CD8-positive, alpha-beta memory T cell (primary cell): ENCODE data around the gene ZNF180. TPM values are rescaled to one million over a fixed set of nuclear protein-coding genes. Genes with fewer than 3 reads are reported as not detected.
"Not testable (repeated sequence)": the region's sequence is repeated elsewhere in the genome, so short reads cannot be mapped to it uniquely, and the experiment has no call there.

Source experiments
- CTCF ChIA-PET: fragments of 350-600 bp; sonication (Branson Sonifier 250); formaldehyde crosslinking; loops from one replicate; lab custom pipeline; 2021; ENCODE audit warnings: antibody characterized with exemption; lab: Charles Lee
- POLR2A ChIA-PET: fragments of 350-600 bp; sonication (Branson Sonifier 250); formaldehyde crosslinking; loops from one replicate; lab custom pipeline; 2021; ENCODE audit warnings: antibody characterized with exemption; lab: Charles Lee
- DNase-seq, 5 donors: peaks; one replicate each; pipeline versions ENCODE4 v3.0.0 to v3.0.0-alpha.2; 2020 to 2022; ENCODE audit warnings: mixed read lengths in 1 of 5
- H3K27ac ChIP-seq: one replicate; pipeline ENCODE4 v1.7.0; 2013; ENCODE audit warnings: low read depth, mild to moderate bottlenecking, low read length, moderate library complexity
- H3K27me3 ChIP-seq: 2 replicates; pipeline ENCODE4 v1.7.0; 2013; ENCODE audit warnings: low read length, mild to moderate bottlenecking; ENCODE audit not compliant: insufficient read depth, poor library complexity, severe bottlenecking
- H3K36me3 ChIP-seq: 2 replicates; pipeline ENCODE4 v1.7.0; 2013; ENCODE audit warnings: mild to moderate bottlenecking, low read length, moderate library complexity; ENCODE audit not compliant: insufficient read depth
- H3K4me1 ChIP-seq: 2 replicates; pipeline ENCODE4 v1.7.0; 2013; ENCODE audit warnings: mild to moderate bottlenecking, low read length, moderate library complexity; ENCODE audit not compliant: insufficient read depth
- H3K4me3 ChIP-seq: 2 replicates; pipeline ENCODE4 v1.7.0; 2013; ENCODE audit warnings: mild to moderate bottlenecking, low read length
- H3K9me3 ChIP-seq: 2 replicates; pipeline ENCODE4 v1.7.0; 2013; ENCODE audit warnings: mild to moderate bottlenecking, low read length
- H3K27ac Mint-ChIP-seq, 8 donors: one replicate each; pipeline ENCODE4 v1.8.0; 2020 to 2021; ENCODE audit warnings: mixed read lengths in 8 of 8, mild to moderate bottlenecking in 6 of 8, inconsistent platforms in 3 of 8, moderate library complexity in 3 of 8
- H3K27me3 Mint-ChIP-seq, 2 donors: one replicate each; pipeline ENCODE4 v1.8.0; 2020 to 2021; ENCODE audit warnings: mixed read lengths in 2 of 2, mild to moderate bottlenecking in 1 of 2, moderate library complexity in 1 of 2
- H3K36me3 Mint-ChIP-seq, 3 donors: one replicate each; pipeline ENCODE4 v1.8.0; 2020 to 2021; ENCODE audit warnings: mixed read lengths in 3 of 3, inconsistent platforms in 1 of 3, mild to moderate bottlenecking in 1 of 3
- H3K4me1 Mint-ChIP-seq, 3 donors: one replicate each; pipeline ENCODE4 v1.8.0; 2020 to 2021; ENCODE audit warnings: mixed read lengths in 3 of 3, inconsistent platforms in 1 of 3, mild to moderate bottlenecking in 1 of 3
- H3K4me3 Mint-ChIP-seq, 7 donors: one replicate each; pipeline ENCODE4 v1.8.0; 2020 to 2021; ENCODE audit warnings: mixed read lengths in 7 of 7, mild to moderate bottlenecking in 6 of 7, moderate library complexity in 4 of 7, inconsistent platforms in 2 of 7
- H3K9me3 Mint-ChIP-seq, 5 donors: one replicate each; pipeline ENCODE4 v1.8.0; 2020 to 2022; ENCODE audit warnings: mixed read lengths in 5 of 5, mild to moderate bottlenecking in 3 of 5, moderate library complexity in 2 of 5, inconsistent platforms in 1 of 5
- polyA plus RNA-seq: library from polyadenylated mRNA; unstranded; fragments of 300-500 nt; fragmentation: Illumina TruSeq; gene quantifications from one replicate; pipeline ENCODE4 v1.2.3, GENCODE V29; 2021
- total RNA-seq, 2 experiments: library from RNA; stranded (reverse); gene quantifications; one replicate each; pipeline ENCODE4 v1.2.3, GENCODE V29; 2021

The ZNF180 gene
- total and polyA plus RNA-seq, 3 experiments from 2014 or later = 8.4 to 9.1 (median 8.6) TPM

DNA sequence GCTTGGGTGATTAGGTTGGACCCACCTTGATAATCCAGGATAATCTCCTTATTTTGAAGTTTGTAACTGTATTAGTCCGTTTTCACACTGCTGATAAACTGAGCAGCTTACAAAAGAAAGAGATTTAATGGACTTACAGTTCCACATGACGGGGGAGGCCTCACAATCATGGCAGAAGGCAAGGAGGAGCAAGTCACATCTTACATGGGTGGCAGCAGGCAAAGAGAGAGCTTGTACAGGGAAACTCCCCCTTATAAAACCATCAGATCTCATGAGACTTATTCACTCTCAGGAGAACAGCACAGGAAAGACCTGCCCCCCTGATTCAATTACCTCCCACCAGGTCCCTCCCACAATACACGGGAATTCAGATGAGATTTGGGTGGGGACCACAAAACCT is 35.0 kb upstream of the ZNF180 start:
- CTCF ChIA-PET, H3K4me1 ChIP-seq, H3K36me3 ChIP-seq, H3K27me3 ChIP-seq, H3K4me3 ChIP-seq, H3K27ac Mint-ChIP-seq, POLR2A ChIA-PET, H3K9me3 ChIP-seq, H3K4me3 Mint-ChIP-seq, DNase-seq, H3K4me1 Mint-ChIP-seq, H3K27ac ChIP-seq: not testable (repeated sequence)
- Mint-ChIP-seq H3K36me3 (peaks cover 0 to 14% (median 0%) of the 10 kb centered on the region in 3 donors), H3K9me3 (peaks cover 10 to 50% (median 35%) of the 10 kb centered on the region in 5 donors), H3K27me3 (peaks cover 12 to 23% of the 10 kb centered on the region in 2 donors)

DNA sequence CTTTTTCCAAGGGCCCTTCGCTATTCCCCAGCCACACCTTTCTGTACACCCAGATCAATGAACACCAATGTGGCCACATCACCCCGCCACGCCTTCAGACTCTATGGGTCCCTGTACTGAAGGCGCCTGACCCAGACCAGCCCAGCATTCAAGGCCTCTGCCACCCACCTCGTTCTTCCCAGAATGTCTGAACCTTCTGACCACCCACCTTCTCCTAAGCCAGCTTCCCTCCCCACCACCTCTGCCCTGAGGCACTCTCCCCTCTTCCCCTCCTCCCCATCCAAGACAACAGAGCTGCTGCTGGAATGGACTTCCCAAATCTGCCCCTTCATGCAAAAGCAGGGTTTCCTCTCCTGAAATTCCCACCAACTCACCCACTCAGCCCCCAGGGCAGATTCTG is 32.5 kb upstream of the ZNF180 start:
- H3K4me1 ChIP-seq = no peaks in the 10 kb centered on the region
- H3K27me3 Mint-ChIP-seq = peaks cover 12 to 18% of the 10 kb centered on the region in 2 donors
- H3K27ac ChIP-seq = no peak overlapping the region
- H3K4me3 ChIP-seq = no peak overlapping the region
- DNase-seq = no peak
- CTCF ChIA-PET = no interaction called here
- POLR2A ChIA-PET = no interaction called here
- H3K9me3 ChIP-seq = no peaks in the 10 kb centered on the region
- no peak overlapping the region for H3K4me3 Mint-ChIP-seq
- no peak overlapping the region for H3K27ac Mint-ChIP-seq
- H3K27me3 ChIP-seq = no peaks in the 10 kb centered on the region
- peaks cover 18 to 65% (median 38%) of the 10 kb centered on the region in 5 donors for H3K9me3 Mint-ChIP-seq
- H3K36me3 Mint-ChIP-seq = peaks cover 0 to 18% (median 0%) of the 10 kb centered on the region in 3 donors
- H3K4me1 Mint-ChIP-seq = no peaks in the 10 kb centered on the region
- no peaks in the 10 kb centered on the region for H3K36me3 ChIP-seq

DNA sequence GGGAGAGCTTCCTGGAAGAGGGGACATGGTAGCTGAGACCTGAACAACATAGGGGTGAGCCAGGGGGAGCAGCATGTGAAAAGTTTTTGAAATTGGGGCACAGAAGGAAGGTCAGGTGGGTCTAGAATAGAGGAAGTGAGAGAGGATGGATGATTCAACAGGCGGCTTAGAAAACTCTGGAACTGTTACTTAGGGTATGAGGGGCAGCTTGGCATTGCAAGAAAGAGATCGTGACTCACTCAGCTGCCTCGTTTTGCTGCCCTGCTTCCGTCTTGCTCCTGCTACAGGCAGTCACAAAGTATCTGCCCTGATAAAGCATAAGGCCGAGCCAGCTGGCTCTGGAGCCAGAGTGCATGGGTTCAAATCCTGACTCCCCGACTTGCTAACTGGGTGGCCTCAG is 30.5 kb upstream of the ZNF180 start:
- Histone ChIP-seq H3K9me3 (no peaks in the 10 kb centered on the region), H3K4me3 (no peak overlapping the region), H3K4me1 (no peaks in the 10 kb centered on the region), H3K27me3 (no peaks in the 10 kb centered on the region), H3K36me3 (no peaks in the 10 kb centered on the region), H3K27ac (no peak overlapping the region)
- ChIA-PET POLR2A (no interaction called here), CTCF (no interaction called here)
- Mint-ChIP-seq H3K36me3 (peaks cover 0 to 12% (median 0%) of the 10 kb centered on the region in 3 donors), H3K27me3 (peaks cover 15 to 18% of the 10 kb centered on the region in 2 donors), H3K4me3 (no peak overlapping the region), H3K27ac (no peak overlapping the region), H3K4me1 (no peaks in the 10 kb centered on the region), H3K9me3 (peaks cover 19 to 63% (median 34%) of the 10 kb centered on the region in 5 donors)
- DNase-seq = no peak

DNA sequence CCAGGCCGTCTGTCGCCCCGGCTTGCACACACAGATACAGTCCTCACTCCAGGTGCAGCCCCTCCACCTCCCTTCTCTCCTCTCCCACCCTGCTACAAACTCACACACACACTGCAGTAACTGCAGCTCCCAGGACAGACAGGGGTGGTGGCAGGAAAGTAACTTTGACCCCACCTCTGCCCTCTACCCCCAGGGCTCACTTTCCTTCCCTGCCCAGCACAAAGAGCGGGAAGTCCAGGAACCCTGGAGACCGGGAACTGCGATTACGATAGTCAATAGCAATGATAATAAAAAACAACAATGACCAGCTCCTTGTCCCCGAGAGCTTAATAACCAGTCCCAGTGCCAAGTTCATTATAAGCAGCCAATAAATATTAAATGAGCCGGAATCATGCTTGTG is 29.2 kb upstream of the ZNF180 start, which contains the start of gene CEACAM20:
Gene CEACAM20, minus strand, starts transcription at position 140 of the 400 bp plus-strand sequence. CDS start 166 bp downstream, outside the sequence.
- Histone ChIP-seq H3K36me3 (no peaks in the 10 kb centered on the region), H3K9me3 (no peaks in the 10 kb centered on the region), H3K4me3 (no peak within 1 kb of the TSS), H3K27ac (no peak within 1 kb of the TSS), H3K27me3 (no peaks in the 10 kb centered on the region), H3K4me1 (no peaks in the 10 kb centered on the region)
- H3K9me3 Mint-ChIP-seq = peaks cover 19 to 57% (median 29%) of the 10 kb centered on the region in 5 donors
- no peak within 1 kb of the TSS for H3K4me3 Mint-ChIP-seq
- CTCF ChIA-PET = no interaction called here
- POLR2A ChIA-PET = no interaction called here
- H3K36me3 Mint-ChIP-seq = peaks cover 0 to 9% (median 0%) of the 10 kb centered on the region in 3 donors
- no peaks in the 10 kb centered on the region for H3K4me1 Mint-ChIP-seq
- H3K27me3 Mint-ChIP-seq = peaks cover 14 to 17% of the 10 kb centered on the region in 2 donors
- no peak for DNase-seq
- H3K27ac Mint-ChIP-seq = no peak within 1 kb of the TSS

DNA sequence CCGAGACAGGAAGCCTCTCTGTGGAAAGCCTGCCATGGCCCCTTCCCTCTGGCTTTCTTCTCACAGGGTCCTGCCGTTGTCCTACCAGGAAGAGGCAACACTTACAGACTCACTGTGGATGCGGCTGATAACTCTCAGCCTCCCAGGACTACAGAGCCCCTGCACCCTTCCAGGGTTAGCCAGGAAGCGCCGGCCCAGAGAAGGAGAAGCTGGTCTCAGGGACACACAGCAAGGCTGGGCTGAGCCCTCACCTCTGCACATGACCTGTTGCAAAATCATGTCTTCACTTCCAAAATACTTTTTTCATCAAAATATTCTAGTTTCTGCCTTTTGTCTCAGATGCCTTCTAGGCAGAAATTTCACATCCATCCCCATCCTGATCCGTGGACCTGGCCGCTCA is 27.2 kb upstream of the ZNF180 start:
- H3K4me3 ChIP-seq = no peak overlapping the region
- CTCF ChIA-PET = no interaction called here
- no peaks in the 10 kb centered on the region for H3K4me1 ChIP-seq

DNA sequence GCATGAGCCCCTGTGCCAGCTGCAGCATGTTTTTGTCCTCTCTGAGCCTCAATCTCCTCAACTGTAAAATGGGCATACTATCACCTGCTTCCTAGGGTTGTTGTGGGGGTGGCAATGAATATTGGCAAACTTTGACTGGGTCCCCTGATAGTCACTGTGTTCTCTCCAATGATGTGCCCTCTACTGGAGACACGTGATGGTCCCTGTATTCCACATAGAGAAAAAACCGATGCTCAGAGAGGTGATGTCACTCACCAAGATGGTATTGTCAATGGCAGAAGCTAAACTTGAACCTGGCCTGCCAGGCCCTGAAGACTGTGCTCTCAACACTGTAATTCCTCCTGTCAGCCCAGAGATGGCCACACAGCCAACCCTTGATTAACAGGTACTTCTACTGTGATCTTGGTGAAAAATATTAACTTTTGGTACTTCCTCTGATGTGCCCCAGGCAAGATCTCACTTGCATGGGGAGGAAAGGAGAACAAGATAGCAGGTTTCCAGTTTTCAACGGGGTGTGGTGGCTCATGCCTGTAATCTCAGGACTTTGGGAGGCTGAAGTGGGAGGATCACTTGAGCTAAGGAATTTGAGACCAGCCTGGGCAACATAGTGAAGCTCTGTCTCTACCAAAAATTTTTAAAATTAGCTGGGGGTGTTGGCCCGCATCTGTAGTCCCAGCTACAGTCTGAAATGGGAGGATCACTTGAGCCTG is 25.6 kb upstream of the ZNF180 start:
- Histone ChIP-seq H3K4me1 (no peaks in the 10 kb centered on the region), H3K4me3 (no peak overlapping the region), H3K27me3 (no peaks in the 10 kb centered on the region), H3K27ac (no peak overlapping the region), H3K36me3 (no peaks in the 10 kb centered on the region), H3K9me3 (no peaks in the 10 kb centered on the region)
- Mint-ChIP-seq H3K4me3 (no peak overlapping the region), H3K36me3 (peaks cover 0 to 4% (median 0%) of the 10 kb centered on the region in 3 donors), H3K4me1 (no peaks in the 10 kb centered on the region), H3K27me3 (peaks cover 10 to 12% of the 10 kb centered on the region in 2 donors), H3K27ac (no peak overlapping the region), H3K9me3 (peaks cover 9 to 48% (median 34%) of the 10 kb centered on the region in 5 donors)
- DNase-seq = no peak
- CTCF ChIA-PET = no interaction called here
- POLR2A ChIA-PET = no interaction called here

More for the DNA sequence above, 27.2 kb upstream of the ZNF180 start:
- no peaks in the 10 kb centered on the region for H3K36me3 ChIP-seq
- H3K9me3 ChIP-seq = no peaks in the 10 kb centered on the region
- peaks cover 10 to 55% (median 36%) of the 10 kb centered on the region in 5 donors for H3K9me3 Mint-ChIP-seq
- no peak overlapping the region for H3K4me3 Mint-ChIP-seq
- H3K4me1 Mint-ChIP-seq = no peaks in the 10 kb centered on the region
- H3K27me3 Mint-ChIP-seq = peaks cover 12 to 13% of the 10 kb centered on the region in 2 donors
- no peak overlapping the region for H3K27ac ChIP-seq
- no peak overlapping the region for H3K27ac Mint-ChIP-seq
- H3K27me3 ChIP-seq = no peaks in the 10 kb centered on the region
- peaks cover 0 to 4% (median 0%) of the 10 kb centered on the region in 3 donors for H3K36me3 Mint-ChIP-seq
- no peak for DNase-seq
- POLR2A ChIA-PET = no interaction called here

DNA sequence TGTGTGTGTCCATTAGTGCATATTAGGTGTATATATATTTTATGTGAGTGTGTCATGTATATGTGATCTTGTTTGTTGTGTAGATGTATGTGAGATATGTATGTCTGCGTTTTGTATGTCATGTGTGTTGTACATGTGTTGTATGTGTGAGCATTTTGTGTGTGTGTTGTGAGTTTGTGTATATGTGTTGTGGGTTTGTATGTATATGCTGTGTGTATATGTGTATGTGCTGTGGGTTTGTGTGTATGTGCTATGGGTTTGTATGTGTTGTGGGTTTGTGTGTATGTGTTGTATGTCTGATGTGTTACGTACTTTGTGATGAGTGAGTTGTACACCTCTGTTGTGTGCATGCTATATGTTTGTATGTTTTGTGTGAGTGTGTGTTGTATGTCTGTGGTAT is 21.0 kb upstream of the ZNF180 start:
- H3K4me1 Mint-ChIP-seq = no peaks in the 10 kb centered on the region
- H3K27me3 ChIP-seq = no peaks in the 10 kb centered on the region
- POLR2A ChIA-PET = no interaction called here
- H3K4me3 ChIP-seq = no peak overlapping the region
- H3K4me1 ChIP-seq = no peaks in the 10 kb centered on the region
- H3K9me3 Mint-ChIP-seq = peaks cover 3 to 21% (median 15%) of the 10 kb centered on the region in 5 donors
- H3K4me3 Mint-ChIP-seq = no peak overlapping the region
- CTCF ChIA-PET = no interaction called here
- H3K27ac ChIP-seq = no peak overlapping the region
- H3K36me3 Mint-ChIP-seq = no peaks in the 10 kb centered on the region
- no peaks in the 10 kb centered on the region for H3K36me3 ChIP-seq
- H3K27me3 Mint-ChIP-seq = peaks cover 3 to 7% of the 10 kb centered on the region in 2 donors
- DNase-seq = no peak
- H3K9me3 ChIP-seq = no peaks in the 10 kb centered on the region
- no peak overlapping the region for H3K27ac Mint-ChIP-seq

DNA sequence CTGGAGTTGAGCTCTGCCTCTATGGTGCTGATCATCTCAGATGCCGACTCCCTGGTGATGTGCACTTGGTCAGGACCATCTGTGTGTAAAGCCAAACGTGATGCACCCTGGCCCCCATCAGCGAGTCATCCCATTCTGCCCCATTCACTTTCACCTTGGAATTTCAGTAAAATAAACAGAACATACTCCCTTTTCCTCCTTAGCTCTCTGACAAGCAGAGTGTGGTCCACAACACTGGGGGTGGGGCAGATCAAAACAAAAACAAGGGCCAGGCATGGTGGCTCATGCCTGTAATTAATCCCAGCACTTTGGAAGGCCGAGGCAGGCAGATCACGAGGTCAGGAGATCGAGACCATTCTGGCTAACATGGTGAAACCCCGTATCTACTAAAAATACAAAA is 16.8 kb upstream of the ZNF180 start:
- Histone ChIP-seq H3K36me3 (no peaks in the 10 kb centered on the region), H3K27ac (no peak overlapping the region), H3K4me1 (no peaks in the 10 kb centered on the region), H3K9me3 (no peaks in the 10 kb centered on the region), H3K4me3 (no peak overlapping the region), H3K27me3 (no peaks in the 10 kb centered on the region)
- H3K4me3 Mint-ChIP-seq = no peak overlapping the region
- ChIA-PET POLR2A (no interaction called here), CTCF (no interaction called here)
- H3K9me3 Mint-ChIP-seq = peaks cover 12 to 34% (median 19%) of the 10 kb centered on the region in 5 donors
- H3K27ac Mint-ChIP-seq = no peak overlapping the region
- H3K36me3 Mint-ChIP-seq = peaks cover 0 to 4% (median 0%) of the 10 kb centered on the region in 3 donors
- H3K4me1 Mint-ChIP-seq = no peaks in the 10 kb centered on the region
- no peak for DNase-seq
- H3K27me3 Mint-ChIP-seq = peaks cover 9 to 10% of the 10 kb centered on the region in 2 donors
